ENCODE data around the gene BTN1A1. TPM values are rescaled to one million over a fixed set of nuclear protein-coding genes. Genes with fewer than 3 reads are reported as not detected.
"Not testable (repeated sequence)": the region's sequence is repeated elsewhere in the genome, so short reads cannot be mapped to it uniquely, and the experiment has no call there.

The BTN1A1 gene
- total RNA-seq, result not detected

- Histone ChIP-seq H3K4me1 (ENCODE audit: insufficient read depth, low read length) (peaks cover 13% of the 10 kb centered on the region), H3K27me3 (ENCODE audit: insufficient read depth, low read length) (peaks cover 41% of the 10 kb centered on the region), H3K4me3 (ENCODE audit: low read length) (no peak within 1 kb of the TSS), H3K9me3 (ENCODE audit: low read depth, low read length) (no peaks in the 10 kb centered on the region)
These were observed at the start of gene BTN1A1 for GRCh38 chr6:26500102-26500501. BTN1A1 (plus strand) TSS chr6:26500303; CDS start chr6:26501287, 984 bp downstream.

- H3K4me1 ChIP-seq (ENCODE audit: insufficient read depth, low read length), result peaks cover 11% of the 10 kb centered on the region
- no peaks in the 10 kb centered on the region for H3K9me3 ChIP-seq (ENCODE audit: low read depth, low read length)
- H3K27me3 ChIP-seq (ENCODE audit: insufficient read depth, low read length), result no peaks in the 10 kb centered on the region
- H3K4me3 ChIP-seq (ENCODE audit: low read length), result no peak overlapping the region
These were observed 47.4 kb upstream of the BTN1A1 start for GRCh38 chr6:26452631-26453235.

- H3K9me3 ChIP-seq (ENCODE audit: low read depth, low read length), result no peaks in the 10 kb centered on the region
- no peaks in the 10 kb centered on the region for H3K27me3 ChIP-seq (ENCODE audit: insufficient read depth, low read length)
- peaks cover 19% of the 10 kb centered on the region for H3K4me1 ChIP-seq (ENCODE audit: insufficient read depth, low read length)
- no peak overlapping the region for H3K4me3 ChIP-seq (ENCODE audit: low read length)
These were observed 45.5 kb upstream of the BTN1A1 start for GRCh38 chr6:26454631-26455030.

GRCh38 chr6:26455357-26455970 is 44.6 kb upstream of the BTN1A1 start:
- H3K4me1 ChIP-seq (ENCODE audit: insufficient read depth, low read length), result peaks cover 27% of the 10 kb centered on the region
- H3K27me3 ChIP-seq (ENCODE audit: insufficient read depth, low read length), result no peaks in the 10 kb centered on the region
- no peaks in the 10 kb centered on the region for H3K9me3 ChIP-seq (ENCODE audit: low read depth, low read length)
- no peak overlapping the region for H3K4me3 ChIP-seq (ENCODE audit: low read length)

- Histone ChIP-seq H3K27me3 (ENCODE audit: insufficient read depth, low read length) (no peaks in the 10 kb centered on the region), H3K4me1 (ENCODE audit: insufficient read depth, low read length) (peaks cover 46% of the 10 kb centered on the region), H3K4me3 (ENCODE audit: low read length) (peak overlapping the region; percentile 83), H3K9me3 (ENCODE audit: low read depth, low read length) (no peaks in the 10 kb centered on the region)
These were observed 42.8 kb upstream of the BTN1A1 start for GRCh38 chr6:26457264-26457805.

GRCh38 chr6:26457806-26458688 is 42.1 kb upstream of the BTN1A1 start, which contains the start of gene BTN2A1:
BTN2A1 (plus strand) TSS chr6:26457955; CDS start chr6:26458637, 682 bp downstream.
- Histone ChIP-seq H3K4me1 (ENCODE audit: insufficient read depth, low read length) (peaks cover 50% of the 10 kb centered on the region), H3K27me3 (ENCODE audit: insufficient read depth, low read length) (no peaks in the 10 kb centered on the region), H3K9me3 (ENCODE audit: low read depth, low read length) (no peaks in the 10 kb centered on the region), H3K4me3 (ENCODE audit: low read length) (peak within 1 kb of the TSS; percentile 83)

- Histone ChIP-seq H3K4me1 (ENCODE audit: insufficient read depth, low read length) (peaks cover 50% of the 10 kb centered on the region), H3K9me3 (ENCODE audit: low read depth, low read length) (no peaks in the 10 kb centered on the region), H3K4me3 (ENCODE audit: low read length) (peak overlapping the region; percentile 83), H3K27me3 (ENCODE audit: insufficient read depth, low read length) (no peaks in the 10 kb centered on the region)
These were observed 40.9 kb upstream of the BTN1A1 start for GRCh38 chr6:26459023-26459810.

- H3K4me3 ChIP-seq (ENCODE audit: low read length); H3K9me3 ChIP-seq (ENCODE audit: low read depth, low read length); H3K27me3 ChIP-seq (ENCODE audit: insufficient read depth, low read length): not testable (repeated sequence)
- H3K4me1 ChIP-seq (ENCODE audit: insufficient read depth, low read length), result peaks cover 61% of the 10 kb centered on the region
These were observed 38.8 kb upstream of the BTN1A1 start for GRCh38 chr6:26461353-26461752.

- no peak overlapping the region for H3K4me3 ChIP-seq (ENCODE audit: low read length)
- peaks cover 49% of the 10 kb centered on the region for H3K4me1 ChIP-seq (ENCODE audit: insufficient read depth, low read length)
- H3K9me3 ChIP-seq (ENCODE audit: low read depth, low read length), result no peaks in the 10 kb centered on the region
- H3K27me3 ChIP-seq (ENCODE audit: insufficient read depth, low read length), result no peaks in the 10 kb centered on the region
These were observed 36.1 kb upstream of the BTN1A1 start for GRCh38 chr6:26464014-26464413.

- H3K4me1 ChIP-seq (ENCODE audit: insufficient read depth, low read length), result peaks cover 46% of the 10 kb centered on the region
- H3K9me3 ChIP-seq (ENCODE audit: low read depth, low read length), result no peaks in the 10 kb centered on the region
- H3K27me3 ChIP-seq (ENCODE audit: insufficient read depth, low read length), result no peaks in the 10 kb centered on the region
These were observed 35.5 kb upstream of the BTN1A1 start for GRCh38 chr6:26464416-26465131.

GRCh38 chr6:26465776-26466175 is 34.3 kb upstream of the BTN1A1 start:
- Histone ChIP-seq H3K27me3 (ENCODE audit: insufficient read depth, low read length) (no peaks in the 10 kb centered on the region), H3K9me3 (ENCODE audit: low read depth, low read length) (no peaks in the 10 kb centered on the region), H3K4me1 (ENCODE audit: insufficient read depth, low read length) (peaks cover 34% of the 10 kb centered on the region), H3K4me3 (ENCODE audit: low read length) (no peak overlapping the region)

More at GRCh38 chr6:26464416-26465131, 35.5 kb upstream of the BTN1A1 start:
- H3K4me3 ChIP-seq (ENCODE audit: low read length), result no peak overlapping the region

- H3K4me3 ChIP-seq (ENCODE audit: low read length), result no peak overlapping the region
- no peaks in the 10 kb centered on the region for H3K27me3 ChIP-seq (ENCODE audit: insufficient read depth, low read length)
- H3K9me3 ChIP-seq (ENCODE audit: low read depth, low read length), result no peaks in the 10 kb centered on the region
- peaks cover 24% of the 10 kb centered on the region for H3K4me1 ChIP-seq (ENCODE audit: insufficient read depth, low read length)
These were observed 31.3 kb upstream of the BTN1A1 start for GRCh38 chr6:26468829-26469228.

GRCh38 chr6:26470643-26471042 is 29.5 kb upstream of the BTN1A1 start:
- Histone ChIP-seq H3K4me3 (ENCODE audit: low read length) (no peak overlapping the region), H3K27me3 (ENCODE audit: insufficient read depth, low read length) (no peaks in the 10 kb centered on the region), H3K9me3 (ENCODE audit: low read depth, low read length) (no peaks in the 10 kb centered on the region), H3K4me1 (ENCODE audit: insufficient read depth, low read length) (peaks cover 28% of the 10 kb centered on the region)

- Histone ChIP-seq H3K9me3 (ENCODE audit: low read depth, low read length) (no peaks in the 10 kb centered on the region), H3K27me3 (ENCODE audit: insufficient read depth, low read length) (no peaks in the 10 kb centered on the region), H3K4me1 (ENCODE audit: insufficient read depth, low read length) (peaks cover 41% of the 10 kb centered on the region), H3K4me3 (ENCODE audit: low read length) (no peak overlapping the region)
These were observed 28.1 kb upstream of the BTN1A1 start for GRCh38 chr6:26471970-26472369.

Measured in mononuclear cell (primary cell).